Kidney epithelial cell (primary cell): ENCODE results near the gene DHX30. TPM values are rescaled to one million over a fixed set of nuclear protein-coding genes. Genes with fewer than 3 reads are reported as not detected.
A peak's percentile ranks its signal among the peaks of the same experiment; 100 is the strongest.
"Not testable (repeated sequence)": the region's sequence is repeated elsewhere in the genome, so short reads cannot be mapped to it uniquely, and the experiment has no call there.

ENCODE experiments used
- DNase-seq: peaks from one replicate; pipeline ENCODE4 v3.0.0-alpha.2; 2010; ENCODE audit warnings: low read depth
- H3K27me3 ChIP-seq: 2 replicates; pipeline ENCODE4 v1.6.0; 2011; ENCODE audit warnings: low read length; ENCODE audit not compliant: control insufficient read depth, insufficient read depth
- H3K36me3 ChIP-seq: 2 replicates; pipeline ENCODE4 v1.5.1; 2011; ENCODE audit warnings: low read length; ENCODE audit not compliant: control insufficient read depth, insufficient read depth
- H3K4me3 ChIP-seq: 2 replicates; pipeline ENCODE4 v1.5.1; 2011; ENCODE audit warnings: low read depth, mild to moderate bottlenecking, control low read depth, low read length
- total RNA-seq: library from RNA; depleted of rRNA; stranded (reverse); fragments of >200 nt; gene quantifications from 2 replicates; pipeline ENCODE4 v1.2.3, GENCODE V29; 2015
- TF ChIP-seq, protein P1 (sequence below): IDR thresholded peaks from 2 replicates; pipeline ENCODE4 v1.5.1; 2011; ENCODE audit warnings: mild to moderate bottlenecking, moderate library complexity, low read length, control low read depth, inconsistent platforms; ENCODE audit not compliant: insufficient read depth, poor library complexity, severe bottlenecking

Gene DHX30, protein sequence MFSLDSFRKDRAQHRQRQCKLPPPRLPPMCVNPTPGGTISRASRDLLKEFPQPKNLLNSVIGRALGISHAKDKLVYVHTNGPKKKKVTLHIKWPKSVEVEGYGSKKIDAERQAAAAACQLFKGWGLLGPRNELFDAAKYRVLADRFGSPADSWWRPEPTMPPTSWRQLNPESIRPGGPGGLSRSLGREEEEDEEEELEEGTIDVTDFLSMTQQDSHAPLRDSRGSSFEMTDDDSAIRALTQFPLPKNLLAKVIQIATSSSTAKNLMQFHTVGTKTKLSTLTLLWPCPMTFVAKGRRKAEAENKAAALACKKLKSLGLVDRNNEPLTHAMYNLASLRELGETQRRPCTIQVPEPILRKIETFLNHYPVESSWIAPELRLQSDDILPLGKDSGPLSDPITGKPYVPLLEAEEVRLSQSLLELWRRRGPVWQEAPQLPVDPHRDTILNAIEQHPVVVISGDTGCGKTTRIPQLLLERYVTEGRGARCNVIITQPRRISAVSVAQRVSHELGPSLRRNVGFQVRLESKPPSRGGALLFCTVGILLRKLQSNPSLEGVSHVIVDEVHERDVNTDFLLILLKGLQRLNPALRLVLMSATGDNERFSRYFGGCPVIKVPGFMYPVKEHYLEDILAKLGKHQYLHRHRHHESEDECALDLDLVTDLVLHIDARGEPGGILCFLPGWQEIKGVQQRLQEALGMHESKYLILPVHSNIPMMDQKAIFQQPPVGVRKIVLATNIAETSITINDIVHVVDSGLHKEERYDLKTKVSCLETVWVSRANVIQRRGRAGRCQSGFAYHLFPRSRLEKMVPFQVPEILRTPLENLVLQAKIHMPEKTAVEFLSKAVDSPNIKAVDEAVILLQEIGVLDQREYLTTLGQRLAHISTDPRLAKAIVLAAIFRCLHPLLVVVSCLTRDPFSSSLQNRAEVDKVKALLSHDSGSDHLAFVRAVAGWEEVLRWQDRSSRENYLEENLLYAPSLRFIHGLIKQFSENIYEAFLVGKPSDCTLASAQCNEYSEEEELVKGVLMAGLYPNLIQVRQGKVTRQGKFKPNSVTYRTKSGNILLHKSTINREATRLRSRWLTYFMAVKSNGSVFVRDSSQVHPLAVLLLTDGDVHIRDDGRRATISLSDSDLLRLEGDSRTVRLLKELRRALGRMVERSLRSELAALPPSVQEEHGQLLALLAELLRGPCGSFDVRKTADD
- total RNA-seq = 79.4 and 85.2 TPM in 2 replicates

DNA sequence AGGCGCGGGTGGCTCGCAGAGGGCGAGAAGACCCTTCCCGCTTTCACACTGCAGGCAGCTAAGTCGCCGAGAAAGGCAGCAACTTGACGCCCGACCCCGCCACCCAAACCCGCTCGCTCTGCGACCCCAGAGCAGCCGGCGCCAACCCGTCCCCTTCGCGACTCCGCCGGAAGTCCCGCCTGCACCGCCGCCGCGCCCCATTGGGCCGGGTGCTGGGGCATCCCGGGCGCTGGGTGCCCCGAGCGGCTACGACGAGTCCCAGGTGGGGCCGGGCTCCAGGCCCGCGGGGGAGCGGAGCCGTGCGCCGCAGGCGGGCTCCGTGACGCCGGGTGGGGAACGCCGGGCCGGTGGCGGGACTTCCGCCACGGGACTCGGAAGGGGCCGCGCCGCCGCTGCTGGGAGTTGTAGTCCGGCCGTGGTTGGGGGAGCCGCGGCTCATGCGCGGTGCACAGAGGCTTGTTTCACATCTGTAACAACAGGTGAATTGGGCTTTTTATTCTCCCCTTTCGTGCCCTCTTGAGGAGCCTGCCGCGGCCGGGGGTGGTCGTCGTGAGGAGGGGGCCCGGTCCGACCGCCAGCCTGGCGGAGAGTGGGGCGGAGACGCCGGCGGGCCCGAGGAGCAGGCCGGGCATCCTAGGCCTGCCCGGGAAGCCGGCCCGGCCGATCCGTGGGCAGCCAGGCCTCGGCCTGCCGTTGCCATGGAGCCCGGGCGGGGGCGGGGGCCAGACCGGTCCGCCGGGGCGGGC lies at the start of gene DHX30:
DHX30 (plus strand) TSS at position 405 of the 746 bp plus-strand sequence. CDS start 7,546 bp downstream, outside the sequence.
- Histone ChIP-seq H3K36me3 (no peaks in the 10 kb centered on the region), H3K27me3 (no peaks in the 10 kb centered on the region), H3K4me3 (peak within 1 kb of the TSS; percentile 84)
- DNase-seq = no peak
- TF ChIP-seq, protein P1, sequence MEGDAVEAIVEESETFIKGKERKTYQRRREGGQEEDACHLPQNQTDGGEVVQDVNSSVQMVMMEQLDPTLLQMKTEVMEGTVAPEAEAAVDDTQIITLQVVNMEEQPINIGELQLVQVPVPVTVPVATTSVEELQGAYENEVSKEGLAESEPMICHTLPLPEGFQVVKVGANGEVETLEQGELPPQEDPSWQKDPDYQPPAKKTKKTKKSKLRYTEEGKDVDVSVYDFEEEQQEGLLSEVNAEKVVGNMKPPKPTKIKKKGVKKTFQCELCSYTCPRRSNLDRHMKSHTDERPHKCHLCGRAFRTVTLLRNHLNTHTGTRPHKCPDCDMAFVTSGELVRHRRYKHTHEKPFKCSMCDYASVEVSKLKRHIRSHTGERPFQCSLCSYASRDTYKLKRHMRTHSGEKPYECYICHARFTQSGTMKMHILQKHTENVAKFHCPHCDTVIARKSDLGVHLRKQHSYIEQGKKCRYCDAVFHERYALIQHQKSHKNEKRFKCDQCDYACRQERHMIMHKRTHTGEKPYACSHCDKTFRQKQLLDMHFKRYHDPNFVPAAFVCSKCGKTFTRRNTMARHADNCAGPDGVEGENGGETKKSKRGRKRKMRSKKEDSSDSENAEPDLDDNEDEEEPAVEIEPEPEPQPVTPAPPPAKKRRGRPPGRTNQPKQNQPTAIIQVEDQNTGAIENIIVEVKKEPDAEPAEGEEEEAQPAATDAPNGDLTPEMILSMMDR = no peak

DNA sequence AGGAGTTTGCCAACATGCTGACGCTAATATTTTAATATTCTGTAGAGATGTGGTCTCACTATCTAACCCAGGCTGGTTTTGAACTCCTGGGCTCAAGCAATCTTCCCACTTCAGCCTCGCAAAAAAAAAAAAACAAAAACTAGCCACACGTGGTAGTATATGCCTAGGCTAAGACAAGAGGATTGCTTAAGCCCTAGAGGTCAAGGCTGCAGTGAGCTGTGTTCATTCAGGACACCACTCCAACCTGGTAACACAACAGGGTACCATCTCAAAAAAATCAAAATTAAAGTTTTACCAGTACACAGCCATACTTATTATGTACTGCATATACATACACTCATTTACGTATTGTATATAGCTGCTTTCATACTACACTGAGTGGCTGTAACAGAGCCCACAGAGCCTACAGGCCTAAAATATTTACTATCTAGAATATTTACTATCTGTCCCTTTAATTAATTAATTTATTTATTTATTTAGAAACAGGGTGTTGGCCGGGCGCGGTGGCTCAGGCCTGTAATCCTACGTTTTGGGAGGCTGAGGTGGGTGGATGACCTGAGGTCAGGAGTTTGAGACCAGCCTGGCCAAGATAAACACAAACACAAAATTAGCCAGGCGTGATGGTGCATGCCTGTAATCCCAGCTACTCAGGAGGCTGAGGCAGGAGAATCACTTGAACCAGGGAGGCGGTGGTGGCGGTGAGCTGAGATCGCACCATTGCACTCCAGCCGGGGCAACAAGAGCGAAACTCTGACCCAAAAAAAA lies 44.5 kb upstream of the DHX30 start:
- TF ChIP-seq, protein P1 = no peak
- Histone ChIP-seq H3K4me3 (no peak overlapping the region), H3K27me3 (no peaks in the 10 kb centered on the region), H3K36me3 (no peaks in the 10 kb centered on the region)
- no peak for DNase-seq

- not testable (repeated sequence) for DNase-seq, H3K27me3 ChIP-seq, H3K4me3 ChIP-seq, H3K36me3 ChIP-seq
Measured at GRCh38 chr3:47760207-47760606, 42.7 kb upstream of the DHX30 start.

DNA sequence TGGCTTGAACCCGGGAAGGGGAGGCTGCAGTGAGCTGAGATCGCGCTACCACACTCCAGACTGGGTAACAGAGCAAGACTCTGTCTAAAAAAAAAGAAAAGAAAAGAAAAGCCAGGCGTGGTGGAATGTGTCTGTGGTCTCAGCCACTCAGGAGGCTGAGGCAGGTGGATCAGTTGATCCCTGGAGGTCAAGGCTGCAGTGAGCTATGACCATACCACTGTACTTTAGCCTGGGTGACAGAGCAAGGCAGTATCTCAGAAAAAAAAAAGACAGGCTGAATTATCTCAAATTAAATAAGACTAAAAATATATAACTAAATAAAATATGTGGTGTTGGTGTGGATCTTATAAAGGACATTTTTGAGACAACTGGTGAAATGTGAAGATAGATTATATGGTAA lies 41.9 kb upstream of the DHX30 start:
- Histone ChIP-seq H3K4me3 (no peak overlapping the region), H3K36me3 (no peaks in the 10 kb centered on the region), H3K27me3 (no peaks in the 10 kb centered on the region)
- TF ChIP-seq, protein P1 = no peak
- DNase-seq = no peak

- TF ChIP-seq, protein P1 = no peak
- no peak for DNase-seq
- no peak overlapping the region for H3K4me3 ChIP-seq
- H3K27me3 ChIP-seq = no peaks in the 10 kb centered on the region
- H3K36me3 ChIP-seq = no peaks in the 10 kb centered on the region
Measured at GRCh38 chr3:47762233-47762632, 40.7 kb upstream of the DHX30 start.
